Measurements from ENCODE around the gene FIBCD1.

GRCh38 chr9:130877300-130877699, 61.7 kb downstream of the FIBCD1 start:
- TF ChIP-seq POLR2A (IDR thresholded peaks at IDR 0.05) (no peak), CTCF (IDR thresholded peaks at IDR 0.05) (no peak)

All from stomach (tissue), 4 donors.